ENCODE results near the gene SLC39A11. TPM values are rescaled to one million over a fixed set of nuclear protein-coding genes. Genes with fewer than 3 reads are reported as not detected.

SLC39A11 gene
- total RNA-seq, 1 experiment from 2014 or later, result 46.4 TPM

- ATAC-seq (no peak), DNase-seq (ENCODE audit: low read depth, low spot score) (no peak)
- intact Hi-C loops (cut with micrococcal nuclease), result no loop called here
- Histone ChIP-seq H3K4me2 (ENCODE audit: low read length) (no peak overlapping the region), H3K27me3 (ENCODE audit: insufficient read depth, low read length) (no peaks in the 10 kb centered on the region), H3K36me3 (ENCODE audit: control insufficient read depth in 1 of 2, insufficient read depth in 2 of 2, low read length in 2 of 2) (no peaks in the 10 kb centered on the region), H3K9me3 (ENCODE audit: control insufficient read depth in 1 of 2, insufficient read depth in 1 of 2, low read depth in 1 of 2, low read length in 2 of 2) (peaks cover 3 to 20% of the 10 kb centered on the region in 2 experiments; a peak in 3 of 4 replicates), H3K9ac (ENCODE audit: low read length) (no peak overlapping the region), H3K9me2 (ENCODE audit: insufficient read depth) (no peaks in the 10 kb centered on the region), H3K79me2 (ENCODE audit: insufficient read depth, low read length) (no peaks in the 10 kb centered on the region), H3K4me3 (replicated peaks in 1 of 2; ENCODE audit: low read depth in 1 of 2, low read length in 2 of 2) (no peak overlapping the region), H3K4me1 (ENCODE audit: control insufficient read depth in 1 of 2, insufficient read depth in 2 of 2, low read length in 2 of 2) (0 out of 4 replicates have a peak, but pooled peaks cover 0 to 4% of the 10 kb centered on the region in 2 experiments), H3K27ac (ENCODE audit: low read depth, low read length) (no peak overlapping the region), H4K20me1 (ENCODE audit: insufficient read depth) (no peaks in the 10 kb centered on the region), H2AFZ (ENCODE audit: low read depth, low read length, poor library complexity, severe bottlenecking) (no peak overlapping the region)
- BruUV-seq (replicated peaks), result no TSS peak
- ChIA-PET CTCF (no interaction called here), RAD21 (ENCODE audit: low non-redundant PET in 1 of 2, low total read pairs in 2 of 2, uncharacterized antibody in 2 of 2, unreplicated experiment in 2 of 2) (no interaction called here), POLR2A (no interaction called here)
- TF ChIP-seq ATF3 (IDR thresholded peaks at IDR 0.05) (no peak), POLR2A (IDR thresholded peaks at IDR 0.05; ENCODE audit: borderline replicate concordance, extremely low read depth, insufficient read depth, insufficient read length) (no peak), FOSL1 (IDR thresholded peaks at IDR 0.05; ENCODE audit: low read depth) (no peak), JUND (IDR thresholded peaks at IDR 0.05) (no peak), EZH2phosphoT487 (IDR thresholded peaks at IDR 0.05; ENCODE audit: borderline replicate concordance) (no peak)
Observed at GRCh38 chr17:72872396-72872795, 220.1 kb downstream of the SLC39A11 start.

GRCh38 chr17:72870367-72870985 lies 222.0 kb downstream of the SLC39A11 start:
- RAD21 ChIA-PET (ENCODE audit: low non-redundant PET in 1 of 2, low total read pairs in 2 of 2, uncharacterized antibody in 2 of 2, unreplicated experiment in 2 of 2), result no interaction called here
- ATAC-seq (no peak), DNase-seq (ENCODE audit: low read depth, low spot score) (no peak)
- Histone ChIP-seq H3K36me3 (ENCODE audit: control insufficient read depth in 1 of 2, insufficient read depth in 2 of 2, low read length in 2 of 2) (no peaks in the 10 kb centered on the region), H2AFZ (ENCODE audit: low read depth, low read length, poor library complexity, severe bottlenecking) (no peak overlapping the region), H3K79me2 (ENCODE audit: insufficient read depth, low read length) (no peaks in the 10 kb centered on the region), H3K4me3 (replicated peaks in 1 of 2; ENCODE audit: low read depth in 1 of 2, low read length in 2 of 2) (no peak overlapping the region), H3K9ac (ENCODE audit: low read length) (no peak overlapping the region), H3K27ac (ENCODE audit: low read depth, low read length) (no peak overlapping the region), H3K4me1 (ENCODE audit: control insufficient read depth in 1 of 2, insufficient read depth in 2 of 2, low read length in 2 of 2) (0 out of 4 replicates have a peak, but pooled peaks cover 0 to 4% of the 10 kb centered on the region in 2 experiments), H3K27me3 (ENCODE audit: insufficient read depth, low read length) (no peaks in the 10 kb centered on the region), H3K9me3 (ENCODE audit: control insufficient read depth in 1 of 2, insufficient read depth in 1 of 2, low read depth in 1 of 2, low read length in 2 of 2) (peaks cover 0 to under 1% of the 10 kb centered on the region in 2 experiments; a peak in 1 of 4 replicates), H3K4me2 (ENCODE audit: low read length) (no peak overlapping the region), H3K9me2 (ENCODE audit: insufficient read depth) (no peaks in the 10 kb centered on the region), H4K20me1 (ENCODE audit: insufficient read depth) (no peaks in the 10 kb centered on the region)
- POLR2A ChIA-PET, result no interaction called here
- TF ChIP-seq EZH2 (IDR thresholded peaks at IDR 0.05), result no peak
- no peak for TF ChIP-seq ZFX (IDR thresholded peaks at IDR 0.05)
- no peak for TF ChIP-seq YY1 (IDR thresholded peaks at IDR 0.05; ENCODE audit: extremely low read depth, insufficient replicate concordance, low read depth, low read length)
- TF ChIP-seq SIN3A (IDR thresholded peaks at IDR 0.05; ENCODE audit: low read depth), result no peak
- intact Hi-C loops (cut with micrococcal nuclease), result no loop called here
- no TSS peak for BruUV-seq (replicated peaks)
- CTCF ChIA-PET, result no interaction called here
